Stimulated activated CD4-positive, alpha-beta T cell treated with anti-CD3 and anti-CD28 coated beads, Interleukin-12 subunit alpha, Interleukin-12 subunit beta, amount 100 ng/mL, for 24 hours (primary cell): ENCODE measurements around the gene SH2B2.
A peak's percentile ranks its signal among the peaks of the same experiment; 100 is the strongest.
"Not testable (repeated sequence)": the region's sequence is repeated elsewhere in the genome, so short reads cannot be mapped to it uniquely, and the experiment has no call there.

Experiments
- DNase-seq, 2 experiments: peaks; one replicate each; pipeline ENCODE4 v3.0.0-alpha.2; 2020; ENCODE audit warnings: low read depth in 2 of 2

The SH2B2 gene

GRCh38 chr7:102285540-102286236, 980 bp upstream of the SH2B2 start:
- DNase-seq: no peak

GRCh38 chr7:102287111-102287980, 678 bp downstream of the SH2B2 start:
- DNase-seq: no peak

- no peak for DNase-seq
These were observed 1.3 kb downstream of the SH2B2 start for GRCh38 chr7:102287981-102288278.

- DNase-seq: no peak
These were observed 1.7 kb downstream of the SH2B2 start for GRCh38 chr7:102288285-102288930.

- DNase-seq: no peak
These were observed 2.4 kb downstream of the SH2B2 start for GRCh38 chr7:102289057-102289456.

- DNase-seq: peak in 1 of 2 experiments; percentile 25
These were observed 4.6 kb downstream of the SH2B2 start for GRCh38 chr7:102291056-102291915.

GRCh38 chr7:102291916-102292267, 5.2 kb downstream of the SH2B2 start:
- DNase-seq: no peak

GRCh38 chr7:102292813-102293798, 6.4 kb downstream of the SH2B2 start:
- DNase-seq: no peak

GRCh38 chr7:102294589-102294988, 7.9 kb downstream of the SH2B2 start:
- no peak for DNase-seq

- DNase-seq: no peak
These were observed 8.9 kb downstream of the SH2B2 start for GRCh38 chr7:102295346-102296178.

GRCh38 chr7:102296179-102296438, 9.4 kb downstream of the SH2B2 start:
- DNase-seq: no peak

GRCh38 chr7:102296514-102296913, 9.8 kb downstream of the SH2B2 start:
- DNase-seq: no peak

GRCh38 chr7:102297487-102298218, 11.0 kb downstream of the SH2B2 start:
- DNase-seq: no peak

- no peak for DNase-seq
These were observed 14.1 kb downstream of the SH2B2 start for GRCh38 chr7:102300643-102301221.

GRCh38 chr7:102301367-102301766, 14.7 kb downstream of the SH2B2 start:
- DNase-seq: not testable (repeated sequence)

- no peak for DNase-seq
These were observed 15.4 kb downstream of the SH2B2 start for GRCh38 chr7:102302025-102302424.

GRCh38 chr7:102303669-102304422, 17.2 kb downstream of the SH2B2 start:
- DNase-seq: no peak

GRCh38 chr7:102304668-102305067, 18.0 kb downstream of the SH2B2 start:
- DNase-seq: no peak
